MCF 10A (cell line): ENCODE data around the gene RELT. TPM values are rescaled to one million over a fixed set of nuclear protein-coding genes. Genes with fewer than 3 reads are reported as not detected.

Experiments
- BruUV-seq: library from RNA; stranded (reverse); fragments of 400-500 nt; replicated peaks from 2 replicates; lab custom pipeline; 2021; lab: Mats Ljungman, UMichigan
- CTCF ChIA-PET: fragments of 300-600 bp; sonication (Branson Sonifier 250); formaldehyde crosslinking; extraction: SDS; loops from one replicate; lab custom pipeline; 2021; ENCODE audit warnings: antibody characterized with exemption, inconsistent platforms; lab: Yijun Ruan, JAX
- POLR2A ChIA-PET: fragments of 300-600, 350-650 bp; sonication (Branson Sonifier 250); formaldehyde crosslinking; extraction: SDS; loops from one replicate; lab custom pipeline; 2020; ENCODE audit warnings: antibody characterized with exemption, inconsistent platforms; lab: Yijun Ruan, JAX
- DNase-seq: peaks from one replicate; pipeline ENCODE4 v3.0.0-alpha.2; 2018; ENCODE audit not compliant: unreplicated experiment
- H3K27ac Mint-ChIP-seq: one replicate; pipeline ENCODE4 v1.8.0; 2022; ENCODE audit warnings: mild to moderate bottlenecking, low read depth, mixed read lengths; ENCODE audit not compliant: unreplicated experiment
- H3K27me3 Mint-ChIP-seq: one replicate; pipeline ENCODE4 v1.8.0; 2022; ENCODE audit warnings: mixed read lengths; ENCODE audit not compliant: insufficient read depth, unreplicated experiment
- H3K36me3 Mint-ChIP-seq: one replicate; pipeline ENCODE4 v1.8.0; 2022; ENCODE audit warnings: mild to moderate bottlenecking, moderate library complexity, mixed read lengths; ENCODE audit not compliant: insufficient read depth, unreplicated experiment
- H3K4me1 Mint-ChIP-seq: one replicate; pipeline ENCODE4 v1.8.0; 2022; ENCODE audit warnings: mixed read lengths; ENCODE audit not compliant: insufficient read depth, unreplicated experiment
- H3K4me3 Mint-ChIP-seq: one replicate; pipeline ENCODE4 v1.8.0; 2022; ENCODE audit warnings: mild to moderate bottlenecking, moderate library complexity, mixed read lengths; ENCODE audit not compliant: unreplicated experiment
- H3K9me3 Mint-ChIP-seq: one replicate; pipeline ENCODE4 v1.8.0; 2022; ENCODE audit warnings: mixed read lengths; ENCODE audit not compliant: unreplicated experiment
- CTCF ChIP-seq: fragments of 200-600 bp; IDR thresholded peaks from one replicate; pipeline ENCODE4 v1.8.0; 2022; ENCODE audit warnings: antibody characterized with exemption, mild to moderate bottlenecking; ENCODE audit not compliant: unreplicated experiment
- intact Hi-C: fragments of 100-400 bp; cut with micrococcal nuclease; formaldehyde crosslinking; loops from 2 replicates; pipeline ENCODE4 v1.14.1; 2022
- total RNA-seq: library from RNA; stranded (reverse); gene quantifications from 2 replicates; pipeline ENCODE4 v1.2.3, GENCODE V29; 2022

Gene RELT
- total RNA-seq, 1 experiment from 2014 or later = 8.4 TPM

GRCh38 chr11:73359930-73360742 is 16.1 kb upstream of the RELT start:
- BruUV-seq = no TSS peak
- peak; percentile 40 for TF ChIP-seq CTCF
- Mint-ChIP-seq H3K27ac (no peak overlapping the region), H3K4me3 (no peak overlapping the region), H3K9me3 (no peaks in the 10 kb centered on the region), H3K27me3 (no peaks in the 10 kb centered on the region), H3K36me3 (peaks cover 36% of the 10 kb centered on the region), H3K4me1 (no peaks in the 10 kb centered on the region)
- intact Hi-C loops = no loop called here
- peak; percentile 29 for DNase-seq
- CTCF ChIA-PET = interaction anchor here (0.7 to 6.9 kb wide), 6 partner anchors 9 to 41 kb away, joined by 4 to 53 read pairs (median 7); no protein-coding TSS in a partner anchor
- POLR2A ChIA-PET = interaction anchor here (0.6 kb wide), 1 partner anchor 266 kb away, joined by 3 read pairs; no protein-coding TSS in a partner anchor

GRCh38 chr11:73360743-73361369 is 15.3 kb upstream of the RELT start:
- ChIA-PET CTCF (interaction anchor here (0.5 to 6.9 kb wide), 8 partner anchors 9 to 442 kb away, joined by 3 to 53 read pairs (median 4); no protein-coding TSS in a partner anchor), POLR2A (interaction anchor here (0.6 kb wide), 1 partner anchor 266 kb away, joined by 3 read pairs; no protein-coding TSS in a partner anchor)
- no peak for DNase-seq
- H3K4me3 Mint-ChIP-seq = no peak overlapping the region
- H3K4me1 Mint-ChIP-seq = no peaks in the 10 kb centered on the region
- H3K27me3 Mint-ChIP-seq = no peaks in the 10 kb centered on the region
- peaks cover 41% of the 10 kb centered on the region for H3K36me3 Mint-ChIP-seq
- H3K27ac Mint-ChIP-seq = no peak overlapping the region
- no peak for TF ChIP-seq CTCF
- intact Hi-C loops = no loop called here
- H3K9me3 Mint-ChIP-seq = no peaks in the 10 kb centered on the region
- BruUV-seq = no TSS peak

- POLR2A ChIA-PET = no interaction called here
- DNase-seq = no peak
- H3K36me3 Mint-ChIP-seq = peaks cover 34% of the 10 kb centered on the region
- H3K4me3 Mint-ChIP-seq = no peak overlapping the region
- H3K9me3 Mint-ChIP-seq = no peaks in the 10 kb centered on the region
- BruUV-seq = no TSS peak
- no peaks in the 10 kb centered on the region for H3K4me1 Mint-ChIP-seq
- H3K27ac Mint-ChIP-seq = no peak overlapping the region
- CTCF ChIA-PET = interaction anchor here (0.5 to 6.9 kb wide), 4 partner anchors 11 to 55 kb away, joined by 3 to 53 read pairs (median 12); no protein-coding TSS in a partner anchor
- intact Hi-C loops = no loop called here
- no peaks in the 10 kb centered on the region for H3K27me3 Mint-ChIP-seq
- TF ChIP-seq CTCF = no peak
Observed at GRCh38 chr11:73361953-73362776, 14.0 kb upstream of the RELT start.
